Activated T-cell treated with anti-CD3 and anti-CD28 coated beads, Interleukin-2, amount 50 U/mL, for 72 hours (primary cell): ENCODE results near the gene TMEM51. TPM values are rescaled to one million over a fixed set of nuclear protein-coding genes. Genes with fewer than 3 reads are reported as not detected.

Source experiments
- ATAC-seq, 2 donors: fragments of 150-1000 bp; cut with Tn5 transposase; replicated peaks in 1 of 2; 2 replicates each; pipeline ENCODE4 v1.10.0; 2021; ENCODE audit warnings: moderate library complexity in 2 of 2, mild to moderate bottlenecking in 1 of 2
- DNase-seq, 2 donors: peaks; one replicate each; pipeline ENCODE4 v3.0.0; 2021 to 2022; ENCODE audit warnings: mixed read lengths in 1 of 2
- H3K27ac Mint-ChIP-seq: one replicate; pipeline ENCODE4 v1.8.0; 2022; ENCODE audit warnings: mild to moderate bottlenecking, moderate library complexity, mixed read lengths
- H3K27me3 Mint-ChIP-seq: one replicate; pipeline ENCODE4 v1.8.0; 2022; ENCODE audit warnings: low read depth, mixed read lengths
- H3K36me3 Mint-ChIP-seq, 2 donors: one replicate each; pipeline ENCODE4 v1.8.0; 2022; ENCODE audit warnings: mixed read lengths in 2 of 2, mild to moderate bottlenecking in 1 of 2; ENCODE audit not compliant: insufficient read depth in 2 of 2
- H3K4me1 Mint-ChIP-seq: one replicate; pipeline ENCODE4 v1.8.0; 2022; ENCODE audit warnings: low read depth, mixed read lengths
- H3K4me3 Mint-ChIP-seq, 2 donors: one replicate each; pipeline ENCODE4 v1.8.0; 2022; ENCODE audit warnings: mild to moderate bottlenecking in 2 of 2, mixed read lengths in 2 of 2, moderate library complexity in 2 of 2
- H3K9me3 Mint-ChIP-seq, 2 donors: one replicate each; pipeline ENCODE4 v1.8.0; 2022; ENCODE audit warnings: mixed read lengths in 2 of 2
- total RNA-seq, 2 donors: library from RNA; stranded (reverse); gene quantifications; one replicate each; pipeline ENCODE4 v1.2.3, GENCODE V29; 2022

TMEM51 gene
- total RNA-seq, 2 donors from 2014 or later: not detected

GRCh38 chr1:15151871-15152270 is 1.7 kb upstream of the TMEM51 start:
- Mint-ChIP-seq H3K4me3 (peak overlapping the region in 1 of 2 donors; percentile 68), H3K27ac (no peak overlapping the region), H3K9me3 (no peaks in the 10 kb centered on the region), H3K36me3 (no peaks in the 10 kb centered on the region), H3K4me1 (peaks cover 15% of the 10 kb centered on the region), H3K27me3 (peaks cover 74% of the 10 kb centered on the region)
- DNase-seq (no peak), ATAC-seq (no peak)

GRCh38 chr1:15152318-15153183 is 996 bp upstream of the TMEM51 start:
- peaks cover 15% of the 10 kb centered on the region for H3K4me1 Mint-ChIP-seq
- no peaks in the 10 kb centered on the region for H3K9me3 Mint-ChIP-seq
- H3K36me3 Mint-ChIP-seq: no peaks in the 10 kb centered on the region
- ATAC-seq (no peak), DNase-seq (peak in 1 of 2 donors; percentile 9)
- no peak overlapping the region for H3K27ac Mint-ChIP-seq
- H3K4me3 Mint-ChIP-seq: peak overlapping the region; percentile 58 to 68
- H3K27me3 Mint-ChIP-seq: peaks cover 70% of the 10 kb centered on the region

- Mint-ChIP-seq H3K27me3 (peaks cover 62% of the 10 kb centered on the region), H3K27ac (no peak overlapping the region), H3K9me3 (no peaks in the 10 kb centered on the region), H3K4me3 (peak overlapping the region; percentile 47 to 63), H3K36me3 (no peaks in the 10 kb centered on the region), H3K4me1 (peaks cover 15% of the 10 kb centered on the region)
- DNase-seq (peak; percentile 47 to 57), ATAC-seq (peak; percentile 51 to 61)
Measured at GRCh38 chr1:15153842-15154479, 414 bp downstream of the TMEM51 start.

- Mint-ChIP-seq H3K36me3 (no peaks in the 10 kb centered on the region), H3K27ac (no peak overlapping the region), H3K27me3 (peaks cover 57% of the 10 kb centered on the region), H3K4me1 (peaks cover 15% of the 10 kb centered on the region), H3K4me3 (peak overlapping the region; percentile 47 to 63), H3K9me3 (no peaks in the 10 kb centered on the region)
- no peak for DNase-seq
- ATAC-seq: peak in 1 of 2 donors; percentile 12
Measured at GRCh38 chr1:15154480-15155036, 1.0 kb downstream of the TMEM51 start.

- H3K4me3 Mint-ChIP-seq: no peak overlapping the region
Measured at GRCh38 chr1:15155191-15155590, 1.6 kb downstream of the TMEM51 start.

GRCh38 chr1:15155888-15156741 is 2.6 kb downstream of the TMEM51 start:
- Mint-ChIP-seq H3K9me3 (no peaks in the 10 kb centered on the region), H3K27ac (no peak overlapping the region), H3K36me3 (no peaks in the 10 kb centered on the region), H3K4me1 (peaks cover 15% of the 10 kb centered on the region), H3K4me3 (peak overlapping the region in 1 of 2 donors; percentile 20), H3K27me3 (peaks cover 45% of the 10 kb centered on the region)
- ATAC-seq: peak in 1 of 2 donors; percentile 40
- no peak for DNase-seq

More at GRCh38 chr1:15155191-15155590, 1.6 kb downstream of the TMEM51 start:
- H3K27me3 Mint-ChIP-seq: peaks cover 53% of the 10 kb centered on the region
- H3K9me3 Mint-ChIP-seq: no peaks in the 10 kb centered on the region
- H3K36me3 Mint-ChIP-seq: no peaks in the 10 kb centered on the region
- H3K27ac Mint-ChIP-seq: no peak overlapping the region
- no peak for DNase-seq
- no peak for ATAC-seq
- H3K4me1 Mint-ChIP-seq: peaks cover 15% of the 10 kb centered on the region

GRCh38 chr1:15156807-15157380 is 3.3 kb downstream of the TMEM51 start:
- Mint-ChIP-seq H3K27me3 (peaks cover 37% of the 10 kb centered on the region), H3K4me1 (peaks cover 15% of the 10 kb centered on the region), H3K9me3 (no peaks in the 10 kb centered on the region), H3K36me3 (no peaks in the 10 kb centered on the region), H3K4me3 (peak overlapping the region in 1 of 2 donors; percentile 32), H3K27ac (no peak overlapping the region)
- no peak for ATAC-seq
- no peak for DNase-seq

- H3K27ac Mint-ChIP-seq: no peak overlapping the region
- no peak for ATAC-seq
- no peak for DNase-seq
- peaks cover 28% of the 10 kb centered on the region for H3K27me3 Mint-ChIP-seq
- peaks cover 15% of the 10 kb centered on the region for H3K4me1 Mint-ChIP-seq
- no peaks in the 10 kb centered on the region for H3K9me3 Mint-ChIP-seq
- H3K36me3 Mint-ChIP-seq: no peaks in the 10 kb centered on the region
- H3K4me3 Mint-ChIP-seq: no peak overlapping the region
Measured at GRCh38 chr1:15157524-15158399, 4.2 kb downstream of the TMEM51 start.

- H3K4me3 Mint-ChIP-seq: no peak overlapping the region
- peaks cover 28% of the 10 kb centered on the region for H3K27me3 Mint-ChIP-seq
- ATAC-seq (no peak), DNase-seq (no peak)
- no peaks in the 10 kb centered on the region for H3K36me3 Mint-ChIP-seq
- H3K9me3 Mint-ChIP-seq: no peaks in the 10 kb centered on the region
- H3K4me1 Mint-ChIP-seq: peaks cover 15% of the 10 kb centered on the region
- no peak overlapping the region for H3K27ac Mint-ChIP-seq
Measured at GRCh38 chr1:15158506-15159165, 5.1 kb downstream of the TMEM51 start.

GRCh38 chr1:15159166-15159555 is 5.6 kb downstream of the TMEM51 start:
- Mint-ChIP-seq H3K36me3 (no peaks in the 10 kb centered on the region), H3K4me1 (peaks cover 15% of the 10 kb centered on the region), H3K9me3 (no peaks in the 10 kb centered on the region), H3K4me3 (no peak overlapping the region), H3K27me3 (peaks cover 28% of the 10 kb centered on the region), H3K27ac (no peak overlapping the region)
- no peak for ATAC-seq
- DNase-seq: no peak

- no peak for DNase-seq
- H3K27me3 Mint-ChIP-seq: peaks cover 20% of the 10 kb centered on the region
- peaks cover 9% of the 10 kb centered on the region for H3K4me1 Mint-ChIP-seq
- H3K9me3 Mint-ChIP-seq: no peaks in the 10 kb centered on the region
- no peak for ATAC-seq
- no peak overlapping the region for H3K4me3 Mint-ChIP-seq
- H3K36me3 Mint-ChIP-seq: no peaks in the 10 kb centered on the region
- no peak overlapping the region for H3K27ac Mint-ChIP-seq
Measured at GRCh38 chr1:15160626-15161025, 7.1 kb downstream of the TMEM51 start.
